ENCODE results near the gene MAB21L4.

Gene MAB21L4

GRCh38 chr2:240894006-240894405, 1.9 kb downstream of the MAB21L4 start:
- DNase-seq: no peak

- DNase-seq: no peak
Observed at GRCh38 chr2:240893363-240893844, 2.6 kb downstream of the MAB21L4 start.

- DNase-seq: no peak
Observed at GRCh38 chr2:240892925-240893324, 3.0 kb downstream of the MAB21L4 start.

- no peak for DNase-seq
Observed at GRCh38 chr2:240892356-240892755, 3.6 kb downstream of the MAB21L4 start.

- no peak for DNase-seq
Observed at GRCh38 chr2:240891492-240892340, 4.2 kb downstream of the MAB21L4 start.

- DNase-seq: no peak
Observed at GRCh38 chr2:240890691-240891090, 5.3 kb downstream of the MAB21L4 start.

- DNase-seq: no peak
Observed at GRCh38 chr2:240889601-240890560, 6.1 kb downstream of the MAB21L4 start.

GRCh38 chr2:240888890-240889573, 6.9 kb downstream of the MAB21L4 start:
- DNase-seq: no peak

GRCh38 chr2:240888130-240888889, 7.6 kb downstream of the MAB21L4 start:
- no peak for DNase-seq

GRCh38 chr2:240887631-240888030, 8.3 kb downstream of the MAB21L4 start:
- no peak for DNase-seq

GRCh38 chr2:240886678-240887609, 9.0 kb downstream of the MAB21L4 start:
- no peak for DNase-seq

GRCh38 chr2:240886023-240886565, 9.9 kb downstream of the MAB21L4 start:
- DNase-seq: no peak

- DNase-seq: no peak
Observed at GRCh38 chr2:240885566-240885965, 10.4 kb downstream of the MAB21L4 start.

GRCh38 chr2:240884745-240885144, 11.2 kb downstream of the MAB21L4 start:
- DNase-seq: no peak

GRCh38 chr2:240884221-240884620, 11.7 kb downstream of the MAB21L4 start:
- DNase-seq: no peak

- DNase-seq: no peak
Observed at GRCh38 chr2:240881913-240882312, 14.0 kb downstream of the MAB21L4 start.

GRCh38 chr2:240879105-240879504, 16.9 kb downstream of the MAB21L4 start:
- no peak for DNase-seq

GRCh38 chr2:240878341-240878936, 17.5 kb downstream of the MAB21L4 start:
- DNase-seq: no peak

- DNase-seq: no peak
Observed at GRCh38 chr2:240877460-240878340, 18.3 kb downstream of the MAB21L4 start.

Data from T-helper 9 cell (primary cell).